GM12891 (cell line): ENCODE measurements around the gene DNAJB7.
A peak's percentile ranks its signal among the peaks of the same experiment; 100 is the strongest.

Experiments used
- PAX5 ChIP-seq: IDR thresholded peaks from 2 replicates; pipeline ENCODE4 v1.6.1; 2011; ENCODE audit warnings: low read length, moderate library complexity, mild to moderate bottlenecking; ENCODE audit not compliant: insufficient read depth, severe bottlenecking
- POLR2A ChIP-seq: IDR thresholded peaks from 2 replicates; pipeline ENCODE4 v1.6.1; 2011; ENCODE audit warnings: low read depth, low read length, control low read depth
- POLR2AphosphoS5 ChIP-seq: IDR thresholded peaks from 2 replicates; pipeline ENCODE4 v1.6.1; 2011; ENCODE audit warnings: low read depth, low read length, control low read depth
- SPI1 ChIP-seq: IDR thresholded peaks from 2 replicates; pipeline ENCODE4 v1.6.1; 2011; ENCODE audit warnings: low read depth, low read length, control low read depth
- TAF1 ChIP-seq: IDR thresholded peaks from 2 replicates; pipeline ENCODE4 v1.6.1; 2011; ENCODE audit warnings: low read depth, low read length, control low read depth

DNA sequence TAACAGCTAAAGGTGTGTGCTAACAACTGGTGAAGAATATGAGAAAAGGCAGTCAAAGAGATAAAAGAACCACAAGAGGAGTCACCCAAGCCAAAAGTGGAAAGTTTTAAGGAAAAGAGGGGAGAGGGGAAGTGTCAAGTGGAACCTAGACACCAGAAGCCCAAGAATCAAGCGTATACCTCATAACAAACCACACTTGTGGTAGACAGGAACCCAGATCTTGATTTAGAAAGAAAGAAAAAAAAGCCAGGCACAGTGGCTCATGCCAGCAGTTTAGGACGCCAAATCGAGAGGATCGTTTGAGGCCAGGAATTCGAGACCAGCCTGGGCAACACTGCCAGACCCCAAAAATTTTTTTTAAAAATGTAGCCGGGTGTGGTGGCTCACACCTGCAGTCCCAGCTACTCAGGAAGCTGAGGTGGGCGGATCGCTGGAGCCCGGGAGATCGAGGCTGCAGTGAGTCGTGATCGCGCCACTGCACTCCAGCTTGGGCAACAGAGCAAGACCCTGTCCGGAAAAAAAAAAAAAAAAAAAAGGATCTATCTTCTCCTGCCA is 43.6 kb downstream of the DNAJB7 start:
- TF ChIP-seq SPI1 (0 out of 2 replicates have a peak, but pooled peaks have one; percentile 5), POLR2A (0 out of 2 replicates have a peak, but pooled peaks have one; percentile 2), POLR2AphosphoS5 (no peak), TAF1 (0 out of 2 replicates have a peak, but pooled peaks have one; percentile 19), PAX5 (no peak)
